Activated naive CD8-positive, alpha-beta T cell (primary cell): Measurements from ENCODE around the gene SMARCA2.

ENCODE experiments used
- H3K27ac Mint-ChIP-seq: one replicate; pipeline ENCODE4 v1.8.0; 2021; ENCODE audit warnings: mixed read lengths
- H3K27me3 Mint-ChIP-seq: one replicate; pipeline ENCODE4 v1.8.0; 2021; ENCODE audit warnings: mixed read lengths
- H3K36me3 Mint-ChIP-seq: one replicate; pipeline ENCODE4 v1.8.0; 2021; ENCODE audit warnings: mixed read lengths
- H3K4me1 Mint-ChIP-seq: one replicate; pipeline ENCODE4 v1.8.0; 2021; ENCODE audit warnings: low read depth, mixed read lengths
- H3K4me3 Mint-ChIP-seq: one replicate; pipeline ENCODE4 v1.8.0; 2021; ENCODE audit warnings: mild to moderate bottlenecking, mixed read lengths
- H3K9me3 Mint-ChIP-seq: one replicate; pipeline ENCODE4 v1.8.0; 2021; ENCODE audit warnings: low read depth, mixed read lengths

SMARCA2 gene

GRCh38 chr9:2085716-2086115 lies 70.6 kb downstream of the SMARCA2 start:
- Mint-ChIP-seq H3K36me3 (peaks cover 16% of the 10 kb centered on the region), H3K4me3 (no peak overlapping the region), H3K27ac (peak overlapping the region; percentile 30), H3K4me1 (peaks cover 8% of the 10 kb centered on the region), H3K27me3 (no peaks in the 10 kb centered on the region), H3K9me3 (no peaks in the 10 kb centered on the region)

GRCh38 chr9:2086116-2086515 lies 71.0 kb downstream of the SMARCA2 start:
- no peaks in the 10 kb centered on the region for H3K27me3 Mint-ChIP-seq
- H3K9me3 Mint-ChIP-seq = no peaks in the 10 kb centered on the region
- peaks cover 17% of the 10 kb centered on the region for H3K36me3 Mint-ChIP-seq
- H3K4me1 Mint-ChIP-seq = peaks cover 8% of the 10 kb centered on the region
- no peak overlapping the region for H3K4me3 Mint-ChIP-seq
- peak overlapping the region; percentile 34 for H3K27ac Mint-ChIP-seq

- H3K27ac Mint-ChIP-seq = peak overlapping the region; percentile 69
- H3K36me3 Mint-ChIP-seq = peaks cover 19% of the 10 kb centered on the region
These were observed 71.8 kb downstream of the SMARCA2 start for GRCh38 chr9:2086971-2087370.

GRCh38 chr9:2087500-2088313 lies 72.6 kb downstream of the SMARCA2 start:
- H3K9me3 Mint-ChIP-seq = no peaks in the 10 kb centered on the region
- peak overlapping the region; percentile 70 for H3K27ac Mint-ChIP-seq
- peaks cover 8% of the 10 kb centered on the region for H3K4me1 Mint-ChIP-seq
- H3K4me3 Mint-ChIP-seq = no peak overlapping the region
- peaks cover 19% of the 10 kb centered on the region for H3K36me3 Mint-ChIP-seq
- no peaks in the 10 kb centered on the region for H3K27me3 Mint-ChIP-seq

More at GRCh38 chr9:2086971-2087370, 71.8 kb downstream of the SMARCA2 start:
- Mint-ChIP-seq H3K4me1 (peaks cover 8% of the 10 kb centered on the region), H3K9me3 (no peaks in the 10 kb centered on the region), H3K27me3 (no peaks in the 10 kb centered on the region), H3K4me3 (no peak overlapping the region)

- Mint-ChIP-seq H3K9me3 (no peaks in the 10 kb centered on the region), H3K36me3 (peaks cover 20% of the 10 kb centered on the region), H3K27me3 (no peaks in the 10 kb centered on the region), H3K4me1 (no peaks in the 10 kb centered on the region), H3K4me3 (no peak overlapping the region), H3K27ac (peak overlapping the region; percentile 5)
These were observed 78.9 kb downstream of the SMARCA2 start for GRCh38 chr9:2093920-2094597.

- Mint-ChIP-seq H3K9me3 (no peaks in the 10 kb centered on the region), H3K36me3 (peaks cover 11% of the 10 kb centered on the region), H3K4me1 (no peaks in the 10 kb centered on the region), H3K27ac (no peak overlapping the region), H3K27me3 (no peaks in the 10 kb centered on the region), H3K4me3 (no peak overlapping the region)
These were observed 81.3 kb downstream of the SMARCA2 start for GRCh38 chr9:2096376-2096970.

GRCh38 chr9:2106666-2107065 lies 91.5 kb downstream of the SMARCA2 start:
- Mint-ChIP-seq H3K27me3 (no peaks in the 10 kb centered on the region), H3K27ac (peak overlapping the region; percentile 12), H3K36me3 (peaks cover 22% of the 10 kb centered on the region), H3K4me1 (no peaks in the 10 kb centered on the region), H3K4me3 (no peak overlapping the region), H3K9me3 (no peaks in the 10 kb centered on the region)

- Mint-ChIP-seq H3K27ac (no peak overlapping the region), H3K9me3 (no peaks in the 10 kb centered on the region), H3K4me3 (no peak overlapping the region), H3K36me3 (peaks cover 25% of the 10 kb centered on the region), H3K27me3 (no peaks in the 10 kb centered on the region), H3K4me1 (no peaks in the 10 kb centered on the region)
These were observed 92.8 kb downstream of the SMARCA2 start for GRCh38 chr9:2107906-2108451.

- H3K27ac Mint-ChIP-seq = peak overlapping the region; percentile 6
- no peaks in the 10 kb centered on the region for H3K4me1 Mint-ChIP-seq
These were observed 94.0 kb downstream of the SMARCA2 start for GRCh38 chr9:2109069-2109650.

GRCh38 chr9:2110036-2110435 lies 94.9 kb downstream of the SMARCA2 start:
- H3K27ac Mint-ChIP-seq = no peak overlapping the region
- no peaks in the 10 kb centered on the region for H3K9me3 Mint-ChIP-seq
- H3K4me1 Mint-ChIP-seq = no peaks in the 10 kb centered on the region
- H3K36me3 Mint-ChIP-seq = peaks cover 24% of the 10 kb centered on the region
- no peak overlapping the region for H3K4me3 Mint-ChIP-seq
- no peaks in the 10 kb centered on the region for H3K27me3 Mint-ChIP-seq

More at GRCh38 chr9:2109069-2109650, 94.0 kb downstream of the SMARCA2 start:
- no peak overlapping the region for H3K4me3 Mint-ChIP-seq
- H3K9me3 Mint-ChIP-seq = no peaks in the 10 kb centered on the region
- H3K36me3 Mint-ChIP-seq = peaks cover 24% of the 10 kb centered on the region
- H3K27me3 Mint-ChIP-seq = no peaks in the 10 kb centered on the region

GRCh38 chr9:2116073-2116472 lies 100.9 kb downstream of the SMARCA2 start:
- Mint-ChIP-seq H3K4me3 (no peak overlapping the region), H3K36me3 (peaks cover 10% of the 10 kb centered on the region), H3K27ac (no peak overlapping the region), H3K9me3 (no peaks in the 10 kb centered on the region), H3K27me3 (no peaks in the 10 kb centered on the region), H3K4me1 (no peaks in the 10 kb centered on the region)

- Mint-ChIP-seq H3K4me3 (no peak overlapping the region), H3K27ac (no peak overlapping the region), H3K36me3 (peaks cover 10% of the 10 kb centered on the region), H3K27me3 (no peaks in the 10 kb centered on the region), H3K9me3 (no peaks in the 10 kb centered on the region), H3K4me1 (no peaks in the 10 kb centered on the region)
These were observed 102.4 kb downstream of the SMARCA2 start for GRCh38 chr9:2117527-2117926.

- no peaks in the 10 kb centered on the region for H3K9me3 Mint-ChIP-seq
- peaks cover 5% of the 10 kb centered on the region for H3K4me1 Mint-ChIP-seq
- H3K27me3 Mint-ChIP-seq = no peaks in the 10 kb centered on the region
- no peak overlapping the region for H3K27ac Mint-ChIP-seq
- H3K36me3 Mint-ChIP-seq = peaks cover 10% of the 10 kb centered on the region
- H3K4me3 Mint-ChIP-seq = no peak overlapping the region
These were observed 104.4 kb downstream of the SMARCA2 start for GRCh38 chr9:2119566-2119965.

GRCh38 chr9:2120926-2121689 lies 106.0 kb downstream of the SMARCA2 start:
- Mint-ChIP-seq H3K27me3 (no peaks in the 10 kb centered on the region), H3K4me1 (peaks cover 20% of the 10 kb centered on the region), H3K4me3 (no peak overlapping the region), H3K27ac (no peak overlapping the region), H3K36me3 (peaks cover 12% of the 10 kb centered on the region), H3K9me3 (no peaks in the 10 kb centered on the region)
